Kasumi-1 (cell line): ENCODE measurements around the gene SERINC2.
"Not testable (repeated sequence)": the region's sequence is repeated elsewhere in the genome, so short reads cannot be mapped to it uniquely, and the experiment has no call there.

Experiments
- DNase-seq, 2 experiments: peaks; one replicate each; lab custom pipeline; 2025; lab: John Stamatoyannopoulos, UW

SERINC2 gene

GRCh38 chr1:31471452-31472313 lies 58.7 kb downstream of the SERINC2 start:
- DNase-seq, result not testable (repeated sequence)

DNA sequence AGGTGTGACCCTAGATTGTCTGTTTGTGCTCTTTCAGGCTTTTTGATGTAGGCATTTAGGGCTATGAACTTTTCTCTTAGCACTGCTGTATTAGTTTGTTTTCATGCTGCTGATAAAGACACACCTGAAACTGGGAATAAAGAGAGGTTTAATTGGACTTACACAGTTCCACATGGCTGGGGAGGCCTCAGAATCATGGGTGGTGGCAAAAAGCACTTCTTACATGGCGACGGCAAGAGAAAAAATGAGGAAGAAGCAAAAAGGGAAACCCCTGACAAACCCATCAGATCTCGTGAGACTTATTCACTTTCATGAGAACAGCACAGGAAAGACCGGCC lies 59.3 kb downstream of the SERINC2 start:
- not testable (repeated sequence) for DNase-seq

GRCh38 chr1:31472673-31473072 lies 59.7 kb downstream of the SERINC2 start:
- DNase-seq, result not testable (repeated sequence)

DNA sequence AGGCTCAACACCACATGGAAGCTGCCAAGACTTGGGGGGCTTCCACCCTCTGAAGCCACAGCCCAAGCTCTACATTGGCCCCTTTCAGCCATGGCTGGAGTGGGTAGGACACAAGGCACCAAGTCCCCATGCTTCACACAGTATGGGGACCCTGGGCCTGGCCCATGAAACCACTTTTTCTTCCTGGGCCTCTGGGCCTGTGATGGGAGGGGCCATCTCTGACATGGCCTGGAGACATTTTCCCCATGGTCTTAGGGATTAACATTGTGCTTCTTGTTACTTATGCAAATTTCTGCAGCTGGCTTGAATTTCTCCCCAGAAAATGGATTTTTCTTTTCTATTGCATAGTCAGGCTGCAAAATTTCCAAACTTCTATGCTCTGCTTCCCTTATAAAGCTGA lies 60.5 kb downstream of the SERINC2 start:
- not testable (repeated sequence) for DNase-seq

DNA sequence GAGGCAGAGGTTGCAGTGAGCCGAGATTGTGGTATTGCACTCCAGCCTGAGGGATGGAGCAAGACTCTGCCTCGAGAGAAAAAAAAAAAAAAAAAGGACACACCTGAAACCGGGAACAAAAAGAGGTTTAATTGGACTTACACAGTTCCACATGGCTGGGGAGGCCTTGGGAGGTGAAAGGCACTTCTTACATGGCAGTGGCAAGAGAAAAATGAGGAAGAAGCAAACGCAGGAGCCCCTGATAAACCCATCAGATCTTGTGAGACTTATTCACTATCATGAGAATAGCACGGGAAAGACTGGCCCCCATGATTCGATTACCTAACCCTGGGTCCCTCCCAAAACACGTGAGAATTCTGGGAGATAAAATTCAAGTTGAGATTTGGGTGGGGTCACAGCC lies 61.6 kb downstream of the SERINC2 start:
- not testable (repeated sequence) for DNase-seq

DNA sequence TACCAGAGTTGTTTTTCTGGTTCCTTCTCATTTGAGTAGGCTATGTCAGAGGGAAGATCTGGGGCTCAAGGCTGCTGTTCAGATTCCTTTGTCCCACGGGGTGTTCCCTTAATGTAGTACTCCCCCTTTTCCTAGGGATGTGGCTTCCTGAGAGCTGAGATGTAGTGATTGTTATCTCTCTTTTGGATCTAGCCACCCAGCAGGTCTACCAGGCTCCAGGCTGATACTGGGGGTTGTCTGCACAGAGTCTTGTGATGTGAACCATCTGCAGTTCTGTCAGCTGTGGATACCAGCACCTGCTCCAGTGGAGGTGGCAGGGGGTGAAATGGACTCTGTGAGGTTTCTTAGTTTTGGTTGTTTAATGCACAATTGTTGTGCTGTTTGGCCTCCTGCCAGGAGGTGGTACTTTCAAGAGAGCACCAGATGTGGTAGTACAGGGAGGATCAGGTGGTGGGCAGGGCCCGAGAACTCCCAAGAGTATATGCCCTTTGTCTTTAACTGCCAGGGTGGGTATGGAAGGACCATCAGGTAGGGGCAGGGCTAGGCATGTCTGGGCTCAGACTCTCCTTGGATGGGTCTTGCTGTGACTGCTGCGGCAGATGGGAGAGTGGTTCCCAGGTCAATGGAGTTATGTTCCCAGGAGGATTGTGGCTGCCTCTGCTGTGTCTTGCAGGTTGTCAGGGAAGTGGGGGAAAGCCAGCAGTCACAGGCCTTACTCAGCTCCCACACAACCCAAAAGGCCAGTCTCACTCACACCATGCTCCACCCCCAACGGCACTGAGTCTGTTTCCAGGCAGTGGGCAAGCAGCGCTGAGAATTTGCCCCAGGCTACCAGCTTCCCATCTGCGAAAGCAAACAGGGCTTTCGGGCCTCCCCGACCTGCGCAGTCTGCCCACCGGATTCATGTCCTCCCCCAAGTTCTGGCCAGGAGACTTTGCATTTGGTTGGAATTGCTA lies 64.2 kb downstream of the SERINC2 start:
- no peak for DNase-seq

- no peak for DNase-seq
These were observed 65.2 kb downstream of the SERINC2 start for GRCh38 chr1:31478167-31478566.

DNA sequence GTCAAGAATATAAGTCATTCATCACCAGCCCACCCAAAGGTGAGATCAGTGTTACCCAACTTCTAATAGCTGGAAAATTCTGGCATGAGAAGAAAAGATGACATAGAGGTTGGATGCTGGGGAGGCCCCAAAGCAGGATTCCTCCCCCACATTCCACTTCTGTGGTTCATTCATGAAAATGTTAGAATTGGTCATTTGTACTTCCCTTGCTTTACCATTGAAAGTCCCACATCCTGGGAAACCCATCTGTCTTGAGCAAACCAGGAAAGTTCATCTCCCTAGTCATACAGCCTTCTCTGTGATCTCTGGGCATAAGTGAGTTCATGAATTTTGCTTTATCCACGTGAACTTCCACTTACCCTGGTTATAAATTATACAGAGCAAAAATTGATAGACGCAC lies 66.8 kb downstream of the SERINC2 start:
- no peak for DNase-seq

DNA sequence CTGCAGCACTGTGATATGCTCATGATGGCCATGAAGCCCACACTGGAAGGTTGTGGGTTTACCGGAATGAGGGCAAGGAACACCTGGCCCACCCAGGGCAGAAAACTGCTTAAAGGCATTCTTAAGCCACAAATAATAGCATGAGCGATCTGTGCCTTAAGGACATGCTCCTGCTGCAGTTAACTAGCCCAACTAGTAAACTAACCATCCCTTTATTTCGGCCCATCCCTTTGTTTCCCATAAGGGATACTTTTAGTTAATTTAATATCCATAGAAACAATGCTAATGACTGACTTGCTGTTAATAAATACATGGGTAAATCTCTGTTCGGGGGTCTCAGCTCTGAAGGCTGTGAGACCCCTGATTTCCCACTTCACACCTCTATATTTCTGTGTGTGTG lies 67.4 kb downstream of the SERINC2 start:
- DNase-seq, result not testable (repeated sequence)

GRCh38 chr1:31482482-31483011 lies 69.5 kb downstream of the SERINC2 start:
- DNase-seq, result no peak

DNA sequence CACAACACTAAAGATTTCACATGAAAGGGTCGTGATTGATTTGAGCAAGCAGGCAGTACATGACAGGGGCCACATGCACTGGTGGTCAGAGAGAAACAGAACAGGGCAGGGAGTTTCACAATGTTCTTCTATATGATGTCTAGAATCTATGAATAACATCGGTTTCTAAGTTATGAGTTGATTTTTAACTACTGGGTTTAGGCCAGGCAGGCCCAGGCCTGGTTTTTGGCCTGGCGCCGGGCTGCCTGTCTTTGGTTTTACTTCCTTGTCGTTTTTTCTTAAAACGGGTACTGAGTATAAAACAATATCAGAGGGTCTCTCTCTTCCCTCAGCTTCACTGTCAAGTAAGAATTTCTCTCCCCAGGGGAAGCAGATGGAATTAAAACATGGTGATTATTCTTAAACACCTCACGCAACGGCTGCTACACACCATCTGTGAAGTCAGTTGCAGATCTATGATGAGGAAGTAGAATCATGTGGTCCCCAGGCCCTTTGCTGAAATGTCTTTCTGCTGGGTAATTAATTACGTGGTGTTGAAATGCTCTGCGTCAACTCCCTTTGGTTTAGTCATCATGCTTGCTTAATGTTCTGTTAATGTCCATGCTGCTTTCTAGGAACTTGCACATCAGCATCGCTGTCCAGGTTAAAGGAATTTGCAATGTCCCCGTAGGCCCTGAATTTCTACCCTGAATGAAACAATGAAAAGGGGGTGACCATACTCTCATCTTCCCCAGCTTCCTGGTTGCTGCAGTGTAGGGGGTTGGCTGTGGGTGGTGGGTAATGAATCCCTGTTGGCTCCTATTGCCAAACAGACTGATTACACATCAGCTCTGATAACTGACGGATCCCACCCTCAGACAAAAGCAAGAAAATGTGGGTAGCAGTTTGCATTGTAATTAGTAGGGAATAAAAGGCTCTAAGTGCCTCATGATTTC lies 70.3 kb downstream of the SERINC2 start:
- peak; percentile 80 to 87 for DNase-seq
